ENCODE data around the gene LRRC55. TPM values are rescaled to one million over a fixed set of nuclear protein-coding genes. Genes with fewer than 3 reads are reported as not detected.

The LRRC55 gene
- total RNA-seq, 1 donor = not detected

GRCh38 chr11:57205041-57205641 lies 23.4 kb downstream of the LRRC55 start:
- no peak overlapping the region for H3K4me3 ChIP-seq (ENCODE audit: low read depth, low read length)
- peak; percentile 62 for DNase-seq (ENCODE audit: low read depth)
- peak; percentile 8 for TF ChIP-seq CTCF (IDR thresholded peaks at IDR 0.05; ENCODE audit: insufficient read depth, low read length)

GRCh38 chr11:57207168-57207567 lies 25.4 kb downstream of the LRRC55 start:
- DNase-seq (ENCODE audit: low read depth) = no peak
- TF ChIP-seq CTCF (IDR thresholded peaks at IDR 0.05; ENCODE audit: insufficient read depth, low read length) = no peak
- no peak overlapping the region for H3K4me3 ChIP-seq (ENCODE audit: low read depth, low read length)

- no peak for DNase-seq (ENCODE audit: low read depth)
- TF ChIP-seq CTCF (IDR thresholded peaks at IDR 0.05; ENCODE audit: insufficient read depth, low read length) = no peak
- no peak overlapping the region for H3K4me3 ChIP-seq (ENCODE audit: low read depth, low read length)
Measured at GRCh38 chr11:57210781-57211180, 29.0 kb downstream of the LRRC55 start.

GRCh38 chr11:57213342-57214097 lies 31.8 kb downstream of the LRRC55 start:
- DNase-seq (ENCODE audit: low read depth) = peak; percentile 33
- no peak for TF ChIP-seq CTCF (IDR thresholded peaks at IDR 0.05; ENCODE audit: insufficient read depth, low read length)
- H3K4me3 ChIP-seq (ENCODE audit: low read depth, low read length) = no peak overlapping the region

GRCh38 chr11:57214098-57214417 lies 32.3 kb downstream of the LRRC55 start:
- TF ChIP-seq CTCF (IDR thresholded peaks at IDR 0.05; ENCODE audit: insufficient read depth, low read length) = no peak
- H3K4me3 ChIP-seq (ENCODE audit: low read depth, low read length) = no peak overlapping the region
- peak; percentile 43 for DNase-seq (ENCODE audit: low read depth)

GRCh38 chr11:57214494-57214893 lies 32.7 kb downstream of the LRRC55 start:
- peak; percentile 33 for TF ChIP-seq CTCF (IDR thresholded peaks at IDR 0.05; ENCODE audit: insufficient read depth, low read length)
- H3K4me3 ChIP-seq (ENCODE audit: low read depth, low read length) = no peak overlapping the region
- DNase-seq (ENCODE audit: low read depth) = peak; percentile 81

All from fibroblast of the aortic adventitia (primary cell).